ENCODE data around the gene ENO2.

- TF ChIP-seq POLR2A (IDR thresholded peaks at IDR 0.05) = no peak
- no peak for TF ChIP-seq CTCF (IDR thresholded peaks at IDR 0.05)
Measured at GRCh38 chr12:6954316-6955107, 40.1 kb downstream of the ENO2 start.

All from thyroid gland (tissue), 4 donors.